BJ (cell line): ENCODE results near the gene MYADML2. TPM values are rescaled to one million over a fixed set of nuclear protein-coding genes. Genes with fewer than 3 reads are reported as not detected.
A peak's percentile ranks its signal among the peaks of the same experiment; 100 is the strongest.

Experiments used
- CTCF ChIA-PET: fragments of 350-600 bp; formaldehyde crosslinking; extraction: SDS; loops from one replicate; lab custom pipeline; 2021; ENCODE audit warnings: antibody characterized with exemption, inconsistent platforms; lab: Yijun Ruan, JAX
- POLR2A ChIA-PET: fragments of 300-600 bp; sonication (Branson Sonifier 250); formaldehyde crosslinking; extraction: SDS; loops from one replicate; lab custom pipeline; 2021; ENCODE audit warnings: antibody characterized with exemption; lab: Charles Lee
- DNase-seq: peaks from one replicate; pipeline ENCODE4 v3.0.0-alpha.2; 2011; ENCODE audit warnings: low read depth
- H3K27me3 ChIP-seq: 2 replicates; pipeline ENCODE4 v1.6.0; 2011; ENCODE audit warnings: low read length; ENCODE audit not compliant: control insufficient read depth, insufficient read depth
- H3K36me3 ChIP-seq: 2 replicates; pipeline ENCODE4 v1.5.1; 2011; ENCODE audit warnings: low read length; ENCODE audit not compliant: control insufficient read depth, insufficient read depth
- H3K4me3 ChIP-seq: 2 replicates; pipeline ENCODE4 v1.5.1; 2011; ENCODE audit warnings: low read depth, mild to moderate bottlenecking, control low read depth, low read length
- CTCF ChIP-seq: IDR thresholded peaks from 2 replicates; pipeline ENCODE4 v1.5.1; 2011; ENCODE audit warnings: low read depth, mild to moderate bottlenecking, control low read depth, inconsistent platforms, low read length, moderate library complexity; ENCODE audit not compliant: insufficient read depth
- polyA plus RNA-seq: library from polyadenylated mRNA; depleted of rRNA; stranded (reverse); fragments of >200 nt; gene quantifications from 2 replicates; pipeline ENCODE4 v1.2.3, GENCODE V29; 2011

Gene MYADML2
- polyA plus RNA-seq, 1 experiment = not detected

- TF ChIP-seq CTCF = no peak
- Histone ChIP-seq H3K36me3 (peaks cover 19% of the 10 kb centered on the region), H3K27me3 (no peaks in the 10 kb centered on the region), H3K4me3 (no peak overlapping the region)
- CTCF ChIA-PET = no interaction called here
- POLR2A ChIA-PET = no interaction called here
- DNase-seq = no peak
Observed at GRCh38 chr17:81903896-81904599, 43.0 kb downstream of the MYADML2 start.

DNA sequence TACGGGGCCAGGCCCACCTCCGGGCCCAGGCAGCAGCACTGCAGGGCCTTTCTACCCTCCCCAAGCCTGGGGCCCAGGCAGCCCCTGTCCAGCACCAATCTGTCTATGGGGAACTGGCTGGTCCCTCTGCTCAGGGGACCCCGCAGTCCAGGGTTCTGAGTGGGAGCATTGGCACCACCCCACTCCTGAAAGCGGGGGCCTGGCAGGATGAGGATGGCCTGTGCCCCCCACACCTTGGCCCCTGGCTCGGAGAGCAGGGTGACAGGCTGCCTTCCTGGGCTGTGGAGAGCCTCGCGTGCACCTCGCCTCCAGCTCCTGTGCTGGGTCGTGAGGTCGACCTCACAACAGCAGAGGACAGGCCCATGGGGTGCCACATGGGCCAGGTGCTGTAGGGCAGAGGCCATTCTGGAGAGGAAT is 43.6 kb downstream of the MYADML2 start:
- CTCF ChIA-PET = no interaction called here
- DNase-seq = no peak
- Histone ChIP-seq H3K36me3 (peaks cover 21% of the 10 kb centered on the region), H3K27me3 (no peaks in the 10 kb centered on the region), H3K4me3 (no peak overlapping the region)
- POLR2A ChIA-PET = interaction anchor here (0.6 kb wide), 1 partner anchor 41 kb away, joined by 3 read pairs; no protein-coding TSS in a partner anchor
- TF ChIP-seq CTCF = no peak

GRCh38 chr17:81902653-81903414 is 44.2 kb downstream of the MYADML2 start:
- ChIA-PET POLR2A (interaction anchor here (0.6 kb wide), 1 partner anchor 40 kb away, joined by 3 read pairs; no protein-coding TSS in a partner anchor), CTCF (no interaction called here)
- H3K36me3 ChIP-seq = peaks cover 20% of the 10 kb centered on the region
- no peak for DNase-seq
- H3K27me3 ChIP-seq = no peaks in the 10 kb centered on the region
- no peak for TF ChIP-seq CTCF
- peak overlapping the region; percentile 27 for H3K4me3 ChIP-seq

DNA sequence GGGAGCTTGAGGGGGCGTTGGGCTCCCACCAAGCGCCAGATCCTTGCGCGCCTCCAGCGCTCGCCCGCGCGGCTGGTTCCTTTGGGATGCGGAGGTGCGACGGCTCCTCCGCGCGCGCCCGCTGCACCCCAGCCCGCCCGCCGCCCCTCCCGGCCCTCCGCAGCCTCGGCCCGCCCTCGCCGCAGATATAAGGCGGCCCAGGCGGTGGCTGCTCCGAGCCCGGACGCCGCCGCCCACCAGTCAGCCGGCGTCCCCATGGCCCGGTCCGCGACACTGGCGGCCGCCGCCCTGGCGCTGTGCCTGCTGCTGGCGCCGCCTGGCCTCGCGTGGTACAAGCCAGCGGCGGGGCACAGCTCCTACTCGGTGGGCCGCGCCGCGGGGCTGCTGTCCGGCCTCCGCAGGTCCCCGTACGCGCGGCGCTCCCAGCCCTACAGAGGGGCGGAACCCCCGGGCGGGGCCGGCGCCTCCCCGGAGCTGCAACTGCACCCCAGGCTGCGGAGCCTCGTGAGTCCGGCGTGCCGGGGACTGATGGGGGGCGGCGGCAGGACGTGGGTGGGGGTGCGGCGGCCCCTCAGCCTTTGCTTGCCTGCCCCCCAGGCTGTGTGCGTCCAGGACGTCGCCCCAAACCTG is 44.9 kb downstream of the MYADML2 start, which contains the start of gene NPB:
Gene NPB, plus strand, starts transcription at position 216 of the 630 bp plus-strand sequence. Its CDS starts 40 bp downstream, at position 256.
- TF ChIP-seq CTCF = no peak
- Histone ChIP-seq H3K36me3 (peaks cover 18% of the 10 kb centered on the region), H3K27me3 (no peaks in the 10 kb centered on the region), H3K4me3 (peak within 1 kb of the TSS; percentile 27)
- ChIA-PET CTCF (no interaction called here), POLR2A (no interaction called here)
- no peak for DNase-seq
